Fibroblast of skin of scalp (primary cell): ENCODE data around the gene ZNF263.

Experiments used
- DNase-seq: peaks from one replicate; pipeline ENCODE4 v3.0.0-alpha.2; 2013

The ZNF263 gene

GRCh38 chr16:3328104-3328503 lies 44.8 kb downstream of the ZNF263 start:
- no peak for DNase-seq

DNA sequence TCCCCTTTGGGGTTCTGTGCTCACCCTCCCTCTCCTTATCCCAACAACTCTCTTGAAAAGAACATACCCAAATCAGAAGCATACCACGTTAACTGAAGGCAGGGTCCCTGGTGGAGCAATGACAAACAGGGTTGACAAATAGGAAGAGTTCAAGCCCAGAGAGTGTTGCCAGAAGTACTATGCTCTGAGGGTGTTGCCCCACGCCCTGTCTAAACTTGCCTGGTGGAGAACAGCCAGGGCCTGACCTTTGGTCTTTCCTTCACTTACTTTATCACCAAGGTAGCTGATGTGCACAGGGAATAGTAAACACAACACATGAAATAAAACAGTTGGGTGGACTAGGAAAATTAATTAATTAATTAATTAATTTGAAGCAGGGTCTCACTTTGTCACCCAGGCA lies 45.4 kb downstream of the ZNF263 start:
- DNase-seq: no peak
